Amniotic epithelial cell (primary cell): Measurements from ENCODE around the gene OLFML2A.

ENCODE experiments used
- DNase-seq: peaks from one replicate; pipeline ENCODE4 v3.0.0-alpha.2; 2010; ENCODE audit warnings: low read depth

OLFML2A gene

GRCh38 chr9:124854161-124854560, 77.2 kb downstream of the OLFML2A start:
- DNase-seq = no peak

- no peak for DNase-seq
These were observed 77.9 kb downstream of the OLFML2A start for GRCh38 chr9:124854822-124855221.

GRCh38 chr9:124855566-124855943, 78.6 kb downstream of the OLFML2A start:
- DNase-seq = no peak

GRCh38 chr9:124855944-124856765, 79.2 kb downstream of the OLFML2A start:
- no peak for DNase-seq

- no peak for DNase-seq
These were observed 80.7 kb downstream of the OLFML2A start for GRCh38 chr9:124857533-124858162.

- no peak for DNase-seq
These were observed 81.6 kb downstream of the OLFML2A start for GRCh38 chr9:124858330-124859046.

GRCh38 chr9:124859803-124860581, 83.1 kb downstream of the OLFML2A start:
- no peak for DNase-seq

GRCh38 chr9:124860582-124861341, 83.8 kb downstream of the OLFML2A start:
- DNase-seq = no peak

GRCh38 chr9:124861342-124862229, 84.7 kb downstream of the OLFML2A start, which contains the start of the genes ARPC5L and RPL35:
Gene ARPC5L (plus strand): TSS chr9:124862130. CDS start chr9:124869291, 7,161 bp downstream.
Gene RPL35 (minus strand): TSS chr9:124861957. CDS start chr9:124861912, 45 bp downstream.
- peak; percentile 88 for DNase-seq

GRCh38 chr9:124863371-124863871, 86.5 kb downstream of the OLFML2A start:
- no peak for DNase-seq
